A673 (cell line): ENCODE results near the gene PSMC2. TPM values are rescaled to one million over a fixed set of nuclear protein-coding genes. Genes with fewer than 3 reads are reported as not detected.

Source experiments
- BruUV-seq: library from RNA; stranded (reverse); fragments of 400-500 nt; replicated peaks from 2 replicates; lab custom pipeline; 2021; lab: Mats Ljungman, UMichigan
- CTCF ChIA-PET: fragments of 300-600 bp; sonication (Branson Sonifier 250); formaldehyde crosslinking; loops from one replicate; lab custom pipeline; 2022; ENCODE audit warnings: antibody characterized with exemption; lab: Charles Lee
- POLR2A ChIA-PET: fragments of 300-600 bp; sonication (Branson Sonifier 250); formaldehyde crosslinking; loops from one replicate; lab custom pipeline; 2022; ENCODE audit warnings: antibody characterized with exemption; ENCODE audit not compliant: low non-redundant PET; lab: Charles Lee
- DNase-seq: peaks from one replicate; pipeline ENCODE4 v3.0.0-alpha.2; 2015; ENCODE audit warnings: low spot score
- H3K27ac ChIP-seq: fragments of 200-600 bp; sonication (generic); 2 replicates; pipeline ENCODE4 v1.5.1; 2016; ENCODE audit warnings: mixed run types, low read depth, mild to moderate bottlenecking, mixed read lengths, antibody characterized with exemption, low read length; ENCODE audit not compliant: poor library complexity, severe bottlenecking
- H3K27me3 ChIP-seq: fragments of 200-600 bp; sonication (generic); replicated peaks from 2 replicates; pipeline ENCODE4 v1.6.1; 2017; ENCODE audit warnings: mixed run types, low read depth, mild to moderate bottlenecking, mixed read lengths, antibody characterized with exemption, low read length; ENCODE audit not compliant: insufficient read depth, poor library complexity
- H3K36me3 ChIP-seq: fragments of 200-600 bp; sonication (generic); 2 replicates; pipeline ENCODE4 v1.6.1; 2016; ENCODE audit warnings: mixed run types, mild to moderate bottlenecking, mixed read lengths, antibody characterized with exemption, low read length; ENCODE audit not compliant: insufficient read depth, poor library complexity, severe bottlenecking
- H3K4me1 ChIP-seq: fragments of 200-600 bp; sonication (generic); 2 replicates; pipeline ENCODE4 v1.6.1; 2017; ENCODE audit warnings: mixed run types, mild to moderate bottlenecking, mixed read lengths, antibody characterized with exemption, low read length; ENCODE audit not compliant: insufficient read depth, poor library complexity, severe bottlenecking
- H3K4me3 ChIP-seq: fragments of 200-600 bp; sonication (generic); 2 replicates; pipeline ENCODE4 v1.5.1; 2016; ENCODE audit warnings: low read depth, mixed run types, mild to moderate bottlenecking, mixed read lengths, low read length; ENCODE audit not compliant: poor library complexity, severe bottlenecking
- H3K9me3 ChIP-seq: fragments of 200-600 bp; sonication (generic); 2 replicates; pipeline ENCODE4 v1.6.1; 2016; ENCODE audit warnings: mixed run types, low read depth, mild to moderate bottlenecking, mixed read lengths, antibody characterized with exemption, low read length; ENCODE audit not compliant: poor library complexity, severe bottlenecking
- EZH2 ChIP-seq: fragments of 200-600 bp; sonication (generic); IDR thresholded peaks from 2 replicates; pipeline ENCODE4 v1.6.1; 2017; ENCODE audit warnings: borderline replicate concordance, low read depth, mild to moderate bottlenecking, mixed read lengths, antibody characterized with exemption, low read length; ENCODE audit not compliant: poor library complexity, severe bottlenecking
- intact Hi-C: fragments of 100-400 bp; cut with micrococcal nuclease; formaldehyde crosslinking; loops from one replicate; pipeline ENCODE4 v1.10.0; 2022; ENCODE audit not compliant: unreplicated experiment
- total RNA-seq: library from RNA; stranded (reverse); gene quantifications from 2 replicates; pipeline ENCODE4 v1.2.3, GENCODE V29; 2021
- TF ChIP-seq, protein P1 (sequence below): fragments of 300-800, 200-600 bp; sonication (generic); conservative IDR thresholded peaks from 2 replicates; pipeline ENCODE4 v1.5.1; 2017; ENCODE audit warnings: low read depth, mild to moderate bottlenecking, antibody characterized with exemption, low read length, moderate library complexity, mixed read lengths

Gene PSMC2
- total RNA-seq, 1 experiment from 2014 or later, result 333 TPM

DNA sequence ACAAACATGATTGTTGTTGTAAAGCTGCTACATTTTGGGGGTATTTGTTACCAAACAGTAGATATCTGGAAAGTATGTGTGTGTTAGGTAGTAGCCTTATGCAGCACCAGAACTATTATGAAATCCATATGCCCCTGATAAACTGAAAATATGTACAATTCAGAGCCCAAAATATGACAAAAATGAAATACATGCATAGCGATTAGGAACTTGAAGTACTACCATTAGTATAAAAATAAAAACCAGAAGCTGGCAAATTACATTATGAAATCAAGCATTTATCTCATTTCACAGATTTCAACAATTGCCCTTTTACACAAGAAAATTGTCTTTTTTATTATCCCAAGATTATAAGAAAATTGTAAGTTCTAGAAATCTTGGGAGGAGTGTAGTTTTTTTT, 64.7 kb downstream of the PSMC2 start:
- no peak overlapping the region for H3K27ac ChIP-seq
- POLR2A ChIA-PET, result no interaction called here
- no peak for DNase-seq
- intact Hi-C loops, result no loop called here
- H3K9me3 ChIP-seq, result no peaks in the 10 kb centered on the region
- H3K4me1 ChIP-seq, result no peaks in the 10 kb centered on the region
- H3K36me3 ChIP-seq, result no peaks in the 10 kb centered on the region
- TF ChIP-seq, protein P1, sequence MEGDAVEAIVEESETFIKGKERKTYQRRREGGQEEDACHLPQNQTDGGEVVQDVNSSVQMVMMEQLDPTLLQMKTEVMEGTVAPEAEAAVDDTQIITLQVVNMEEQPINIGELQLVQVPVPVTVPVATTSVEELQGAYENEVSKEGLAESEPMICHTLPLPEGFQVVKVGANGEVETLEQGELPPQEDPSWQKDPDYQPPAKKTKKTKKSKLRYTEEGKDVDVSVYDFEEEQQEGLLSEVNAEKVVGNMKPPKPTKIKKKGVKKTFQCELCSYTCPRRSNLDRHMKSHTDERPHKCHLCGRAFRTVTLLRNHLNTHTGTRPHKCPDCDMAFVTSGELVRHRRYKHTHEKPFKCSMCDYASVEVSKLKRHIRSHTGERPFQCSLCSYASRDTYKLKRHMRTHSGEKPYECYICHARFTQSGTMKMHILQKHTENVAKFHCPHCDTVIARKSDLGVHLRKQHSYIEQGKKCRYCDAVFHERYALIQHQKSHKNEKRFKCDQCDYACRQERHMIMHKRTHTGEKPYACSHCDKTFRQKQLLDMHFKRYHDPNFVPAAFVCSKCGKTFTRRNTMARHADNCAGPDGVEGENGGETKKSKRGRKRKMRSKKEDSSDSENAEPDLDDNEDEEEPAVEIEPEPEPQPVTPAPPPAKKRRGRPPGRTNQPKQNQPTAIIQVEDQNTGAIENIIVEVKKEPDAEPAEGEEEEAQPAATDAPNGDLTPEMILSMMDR, result no peak
- TF ChIP-seq EZH2, result no peak
- BruUV-seq, result no TSS peak
- H3K4me3 ChIP-seq, result no peak overlapping the region
- H3K27me3 ChIP-seq, result peaks cover 29% of the 10 kb centered on the region
- CTCF ChIA-PET, result no interaction called here

DNA sequence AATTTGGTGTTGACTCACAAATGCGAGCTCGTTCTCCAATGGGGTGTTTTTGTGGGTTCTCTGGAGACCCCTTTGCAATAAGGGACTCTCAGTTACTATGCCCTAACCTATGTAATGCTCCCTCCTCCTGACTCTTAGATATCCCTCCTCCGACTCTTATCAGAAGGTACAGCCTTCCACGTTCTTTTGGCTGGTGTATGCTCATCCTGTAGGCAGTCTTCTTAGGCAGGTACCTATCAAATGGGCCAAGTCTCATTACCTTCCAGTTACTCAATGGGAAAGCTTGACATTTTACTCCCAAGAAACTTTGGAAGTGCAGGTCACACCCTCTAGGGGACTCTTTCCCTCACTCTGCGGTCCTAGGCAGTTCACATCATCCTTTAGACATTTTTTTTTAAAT, 66.0 kb downstream of the PSMC2 start:
- Histone ChIP-seq H3K27me3 (peaks cover 29% of the 10 kb centered on the region), H3K4me3 (no peak overlapping the region), H3K27ac (no peak overlapping the region), H3K4me1 (no peaks in the 10 kb centered on the region), H3K9me3 (no peaks in the 10 kb centered on the region), H3K36me3 (no peaks in the 10 kb centered on the region)
- no peak for TF ChIP-seq EZH2
- TF ChIP-seq, protein P1, result no peak
- CTCF ChIA-PET, result no interaction called here
- BruUV-seq, result no TSS peak
- intact Hi-C loops, result no loop called here
- no peak for DNase-seq
- POLR2A ChIA-PET, result no interaction called here

DNA sequence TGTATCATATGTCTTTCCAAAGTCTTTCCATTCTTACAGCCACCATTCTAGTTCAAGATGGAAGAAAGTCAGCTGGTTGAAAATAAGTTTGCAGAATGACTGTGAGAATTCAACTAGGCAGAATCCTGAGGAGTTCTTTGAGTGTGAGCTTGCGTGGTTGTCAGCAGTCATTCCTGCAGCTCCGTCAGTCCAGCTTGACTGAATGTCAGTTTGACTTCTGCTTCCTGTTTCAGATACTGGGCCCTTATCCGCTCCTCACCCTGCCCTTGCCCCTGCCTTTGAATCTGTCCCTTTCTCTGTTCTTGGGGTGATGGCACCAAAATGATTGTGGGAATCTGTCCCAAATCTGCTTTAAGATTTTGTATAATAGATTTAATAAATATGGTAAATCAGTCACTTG, 70.8 kb downstream of the PSMC2 start:
- Histone ChIP-seq H3K4me3 (no peak overlapping the region), H3K27me3 (peaks cover 10% of the 10 kb centered on the region), H3K36me3 (no peaks in the 10 kb centered on the region), H3K9me3 (no peaks in the 10 kb centered on the region), H3K4me1 (no peaks in the 10 kb centered on the region), H3K27ac (no peak overlapping the region)
- ChIA-PET POLR2A (no interaction called here), CTCF (no interaction called here)
- BruUV-seq, result no TSS peak
- TF ChIP-seq, protein P1, result no peak
- TF ChIP-seq EZH2, result no peak
- no peak for DNase-seq
- intact Hi-C loops, result no loop called here

Other genes starting within 250 kb of the PSMC2 start
- gene NAPEPLD, start 198.5 kb upstream of the PSMC2 start, total RNA-seq, result 11.8 and 14.8 TPM in 2 replicates
- gene PMPCB, start 50.2 kb upstream of the PSMC2 start, total RNA-seq, result 66.8 and 71.7 TPM in 2 replicates
- gene DNAJC2, start 2.9 kb upstream of the PSMC2 start, total RNA-seq, result 59.6 and 76.8 TPM in 2 replicates
- not detected in 2 replicates for gene SLC26A5, start 98.6 kb downstream of the PSMC2 start, total RNA-seq